B cell (primary cell): ENCODE data around the gene PPARG. TPM values are rescaled to one million over a fixed set of nuclear protein-coding genes. Genes with fewer than 3 reads are reported as not detected.

Experiments used
- ATAC-seq: fragments of 200-7000 bp; cut with Tn5 transposase; one replicate; pipeline ENCODE4 v1.10.0; 2021; ENCODE audit warnings: low read depth, mild to moderate bottlenecking, moderate number of reproducible peaks, moderate library complexity
- CTCF ChIA-PET: fragments of 350-600 bp; sonication (Branson Sonifier 250); formaldehyde crosslinking; loops from one replicate; lab custom pipeline; 2021; ENCODE audit warnings: antibody characterized with exemption, inconsistent platforms; lab: Charles Lee
- POLR2A ChIA-PET: fragments of 350-600 bp; sonication (Branson Sonifier 250); formaldehyde crosslinking; loops from one replicate; lab custom pipeline; 2021; ENCODE audit warnings: antibody characterized with exemption; lab: Charles Lee
- DNase-seq: peaks from one replicate; pipeline ENCODE4 v3.0.0; 2013
- H2AFZ ChIP-seq: 2 replicates; pipeline ENCODE4 v1.6.1; 2012; ENCODE audit warnings: mild to moderate bottlenecking, low read depth, low read length; ENCODE audit not compliant: insufficient read depth, poor library complexity, severe bottlenecking
- H3K27ac ChIP-seq, 2 donors: 1 replicate in 1 of 2; 2 replicates in 1 of 2; pipeline ENCODE4 v1.5.1; 2012 to 2013; ENCODE audit warnings: low read length in 2 of 2, mild to moderate bottlenecking in 2 of 2, moderate library complexity in 1 of 2
- H3K27me3 ChIP-seq, 4 experiments: fragments of 200-600 bp in 1 of 4; sonication (generic) in 1 of 4; replicated peaks in 1 of 4; 1 replicate in 2 of 4; 2 replicates in 2 of 4; pipeline versions ENCODE4 v1.6.1 to v1.7.0; 2013 to 2016; ENCODE audit warnings: low read length in 3 of 4, mild to moderate bottlenecking in 2 of 4, mixed read lengths in 1 of 4, moderate library complexity in 1 of 4; ENCODE audit not compliant: insufficient read depth in 4 of 4, control insufficient read depth in 3 of 4; ENCODE audit errors: control extremely low read depth in 1 of 4
- H3K36me3 ChIP-seq, 2 experiments: replicated peaks in 1 of 2; 1 replicate in 1 of 2; 2 replicates in 1 of 2; pipeline versions ENCODE4 v1.6.1 to v1.7.1; 2013; ENCODE audit warnings: low read length in 1 of 2; ENCODE audit not compliant: insufficient read depth in 2 of 2, control insufficient read depth in 1 of 2; ENCODE audit errors: control extremely low read depth in 1 of 2, extremely low read depth in 1 of 2
- H3K4me1 ChIP-seq, 2 donors: fragments of 200-600 bp in 1 of 2; sonication (generic) in 1 of 2; 1 replicate in 1 of 2; 2 replicates in 1 of 2; pipeline versions ENCODE4 v1.5.1 to v1.6.1; 2013 to 2017; ENCODE audit warnings: low read length in 2 of 2; ENCODE audit not compliant: control insufficient read depth in 2 of 2, insufficient read depth in 2 of 2
- H3K4me2 ChIP-seq: replicated peaks from 2 replicates; pipeline ENCODE3; 2012; ENCODE audit warnings: mild to moderate bottlenecking, low read depth, low read length; ENCODE audit not compliant: poor library complexity, severe bottlenecking
- H3K4me3 ChIP-seq, 5 experiments: fragments of 200-600 bp in 1 of 5; sonication (generic) in 1 of 5; 1 replicate in 3 of 5; 2 replicates in 2 of 5; pipeline versions ENCODE4 v1.5.1 to v1.7.0; 2011 to 2016; ENCODE audit warnings: low read length in 4 of 5, mild to moderate bottlenecking in 4 of 5, low read depth in 2 of 5, control low read depth in 1 of 5, moderate library complexity in 1 of 5; ENCODE audit not compliant: insufficient read depth in 1 of 5; ENCODE audit errors: control extremely low read depth in 1 of 5, extremely low read depth in 1 of 5
- H3K79me2 ChIP-seq: fragments of 200-600 bp; sonication (generic); one replicate; pipeline ENCODE4 v1.6.0; 2016; ENCODE audit warnings: low read length; ENCODE audit not compliant: control insufficient read depth, insufficient read depth
- H3K9ac ChIP-seq: fragments of 200-600 bp; sonication (generic); 2 replicates; pipeline ENCODE4 v1.6.1; 2017; ENCODE audit warnings: mild to moderate bottlenecking, low read length, moderate library complexity
- H3K9me3 ChIP-seq, 3 donors: one replicate each; pipeline versions ENCODE4 v1.6.1 to v1.7.1; 2013; ENCODE audit warnings: low read length in 2 of 3; ENCODE audit not compliant: control insufficient read depth in 2 of 3, insufficient read depth in 1 of 3; ENCODE audit errors: control extremely low read depth in 1 of 3
- H4K20me1 ChIP-seq: 2 replicates; pipeline ENCODE4 v1.6.0; 2012; ENCODE audit warnings: mild to moderate bottlenecking, low read length; ENCODE audit not compliant: insufficient read depth, control insufficient read depth, poor library complexity, severe bottlenecking
- H3K27ac Mint-ChIP-seq: one replicate; pipeline ENCODE4 v1.8.0; 2021; ENCODE audit warnings: mixed read lengths
- H3K27me3 Mint-ChIP-seq: one replicate; pipeline ENCODE4 v1.8.0; 2021; ENCODE audit warnings: mixed read lengths
- H3K4me1 Mint-ChIP-seq: one replicate; pipeline ENCODE4 v1.8.0; 2021; ENCODE audit warnings: mixed read lengths
- H3K4me3 Mint-ChIP-seq: one replicate; pipeline ENCODE4 v1.8.0; 2021; ENCODE audit warnings: mixed read lengths
- H3K9me3 Mint-ChIP-seq: one replicate; pipeline ENCODE4 v1.8.0; 2022; ENCODE audit warnings: mixed read lengths; ENCODE audit not compliant: insufficient read depth
- CTCF ChIP-seq: fragments of 200-600 bp; IDR thresholded peaks from one replicate; pipeline ENCODE4 v1.8.0; 2022; ENCODE audit warnings: antibody characterized with exemption, mild to moderate bottlenecking
- EZH2 ChIP-seq: IDR thresholded peaks from 2 replicates; pipeline ENCODE4 v1.6.1; 2012; ENCODE audit warnings: borderline replicate concordance, low read depth, mild to moderate bottlenecking, moderate library complexity, low read length; ENCODE audit not compliant: insufficient read depth, poor library complexity, severe bottlenecking
- WGBS: methylation state at CpG from one replicate; pipeline ENCODE4 v1.1.5; 2013; ENCODE audit warnings: missing lambda C conversion rate; ENCODE audit not compliant: insufficient coverage; 5-methylcytosine and 5-hydroxymethylcytosine counted together
- intact Hi-C: fragments of 100-400 bp; cut with micrococcal nuclease; formaldehyde crosslinking; loops from one replicate; pipeline ENCODE4 v1.10.0; 2022
- polyA plus RNA-seq: library from polyadenylated mRNA; depleted of rRNA; stranded (reverse); fragments of >200 nt; gene quantifications from 2 replicates; pipeline ENCODE4 v1.2.3, GENCODE V29; 2012
- total RNA-seq, 2 donors: library from RNA; stranded (reverse); fragments of 120-200 nt in 1 of 2; gene quantifications; 1 replicate in 1 of 2; 2 replicates in 1 of 2; pipeline versions ENCODE4 v1.2.3 to v1.2.4, GENCODE V29; 2013 to 2022

The PPARG gene
- total and polyA plus RNA-seq, 2 donors (not counting 1 experiment from before 2014, with no cell fraction given): 0.12 to 0.44 TPM

- H3K27me3 Mint-ChIP-seq: peaks cover 53% of the 10 kb centered on the region
- TF ChIP-seq EZH2: no peak
- TF ChIP-seq CTCF: no peak
- WGBS: under 1% methylated on average over 43 of the region's 63 CpGs
- ChIA-PET POLR2A (no interaction called here), CTCF (no interaction called here)
- Histone ChIP-seq H3K27ac (no peak overlapping the region), H2AFZ (peak overlapping the region; percentile 16), H4K20me1 (no peaks in the 10 kb centered on the region), H3K4me1 (peaks cover 5 to 7% of the 10 kb centered on the region in 2 donors), H3K27me3 (peaks cover 0 to 34% (median 18%) of the 10 kb centered on the region in 4 experiments), H3K4me2 (peak overlapping the region; percentile 50), H3K9me3 (peaks cover 0 to 5% (median 4%) of the 10 kb centered on the region in 3 donors), H3K79me2 (no peaks in the 10 kb centered on the region), H3K9ac (peak overlapping the region; percentile 26), H3K4me3 (peak overlapping the region in 1 of 5 experiments; percentile 16), H3K36me3 (no peaks in the 10 kb centered on the region)
- peaks cover 12% of the 10 kb centered on the region for H3K4me1 Mint-ChIP-seq
- ATAC-seq (peak; percentile 17), DNase-seq (no peak)
- intact Hi-C loops: no loop called here
- H3K27ac Mint-ChIP-seq: no peak overlapping the region
- H3K9me3 Mint-ChIP-seq: peaks cover 3% of the 10 kb centered on the region
- H3K4me3 Mint-ChIP-seq: peak overlapping the region; percentile 69
Measured at GRCh38 chr3:12287727-12288181, 1.1 kb upstream of the PPARG start.

- H3K27me3 Mint-ChIP-seq: peaks cover 39% of the 10 kb centered on the region
- POLR2A ChIA-PET: no interaction called here
- intact Hi-C loops: no loop called here
- DNase-seq (no peak), ATAC-seq (no peak)
- no peaks in the 10 kb centered on the region for H4K20me1 ChIP-seq
- peaks cover 3% of the 10 kb centered on the region for H3K9me3 Mint-ChIP-seq
- H3K9me3 ChIP-seq: peaks cover 0 to 5% (median 4%) of the 10 kb centered on the region in 3 donors
- H3K4me3 ChIP-seq: no peak overlapping the region
- H2AFZ ChIP-seq: no peak overlapping the region
- peaks cover 0 to 33% (median 18%) of the 10 kb centered on the region in 4 experiments for H3K27me3 ChIP-seq
- peaks cover 5 to 7% of the 10 kb centered on the region in 2 donors for H3K4me1 ChIP-seq
- H3K4me2 ChIP-seq: no peak overlapping the region
- H3K36me3 ChIP-seq: no peaks in the 10 kb centered on the region
- no peak overlapping the region for H3K27ac ChIP-seq
- no peak overlapping the region for H3K9ac ChIP-seq
- no peak overlapping the region for H3K27ac Mint-ChIP-seq
- TF ChIP-seq CTCF (no peak), EZH2 (no peak)
- H3K4me1 Mint-ChIP-seq: peaks cover 12% of the 10 kb centered on the region
- H3K79me2 ChIP-seq: no peaks in the 10 kb centered on the region
- H3K4me3 Mint-ChIP-seq: peak overlapping the region; percentile 69
- CTCF ChIA-PET: no interaction called here
- 84% methylated on average over 2 of the region's 3 CpGs for WGBS
Measured at GRCh38 chr3:12289524-12289923, 654 bp downstream of the PPARG start.
